HepG2 (cell line): ENCODE measurements around the gene HAGH. TPM values are rescaled to one million over a fixed set of nuclear protein-coding genes. Genes with fewer than 3 reads are reported as not detected.

Source experiments
- AHDC1 ChIP-seq: sonication (generic); formaldehyde crosslinking; IDR thresholded peaks from 2 replicates; pipeline ENCODE4 v1.5.1; 2020; ENCODE audit warnings: mild to moderate bottlenecking, missing genetic modification reagents, borderline replicate concordance
- CEBPG ChIP-seq: IDR thresholded peaks from 2 replicates; pipeline ENCODE4 v1.6.1; 2016
- CREB1 ChIP-seq, 2 experiments: fragments of 450-650 bp in 1 of 2; IDR thresholded peaks; 2 replicates each; pipeline ENCODE4 v1.6.1; 2016 to 2017; ENCODE audit warnings: control low read depth in 1 of 2, mild to moderate bottlenecking in 1 of 2, missing compliant biosample characterization in 1 of 2, missing genetic modification characterization in 1 of 2
- CREM ChIP-seq, 2 experiments: sonication (generic) in 1 of 2; formaldehyde crosslinking in 1 of 2; IDR thresholded peaks; 2 replicates each; pipeline versions ENCODE4 v1.4.0 to v1.6.1; 2016 to 2020; ENCODE audit warnings: antibody characterized with exemption in 1 of 2, mild to moderate bottlenecking in 1 of 2, missing genetic modification reagents in 1 of 2
- DMAP1 ChIP-seq: IDR thresholded peaks from 2 replicates; pipeline ENCODE4 v1.6.1; 2016
- HDAC6 ChIP-seq: fragments of 200-600 bp; sonication (generic); IDR thresholded peaks from 2 replicates; pipeline ENCODE4 v1.7.0; 2017; ENCODE audit warnings: mild to moderate bottlenecking, antibody characterized with exemption, low read length, low read depth
- IRF1 ChIP-seq: sonication (generic); formaldehyde crosslinking; IDR thresholded peaks from 2 replicates; pipeline ENCODE4 v1.4.0; 2020; ENCODE audit warnings: low read depth, mild to moderate bottlenecking, missing genetic modification reagents
- MEF2D ChIP-seq: sonication (generic); formaldehyde crosslinking; IDR thresholded peaks from 2 replicates; pipeline ENCODE4 v1.5.1; 2020; ENCODE audit warnings: mild to moderate bottlenecking, missing genetic modification reagents
- ZBTB20 ChIP-seq: sonication (generic); formaldehyde crosslinking; IDR thresholded peaks from 2 replicates; pipeline ENCODE4 v1.8.1; 2023; ENCODE audit warnings: missing genetic modification reagents, low read depth, mild to moderate bottlenecking, borderline replicate concordance
- ZBTB37 ChIP-seq: sonication (generic); formaldehyde crosslinking; IDR thresholded peaks from 2 replicates; pipeline ENCODE4 v1.4.0; 2020; ENCODE audit warnings: mild to moderate bottlenecking, missing genetic modification reagents
- ZFP91 ChIP-seq: sonication (generic); formaldehyde crosslinking; IDR thresholded peaks from 2 replicates; pipeline ENCODE4 v1.9.0; 2022; ENCODE audit warnings: missing genetic modification reagents, mild to moderate bottlenecking, borderline replicate concordance
- ZNF12 ChIP-seq: sonication (generic); formaldehyde crosslinking; IDR thresholded peaks from 2 replicates; pipeline ENCODE4 v1.5.0; 2020; ENCODE audit warnings: missing genetic modification reagents
- ZNF570 ChIP-seq: sonication (generic); formaldehyde crosslinking; IDR thresholded peaks from 2 replicates; pipeline ENCODE4 v1.4.0; 2020; ENCODE audit warnings: mild to moderate bottlenecking, missing genetic modification reagents, borderline replicate concordance
- ZNF776 ChIP-seq: sonication (generic); formaldehyde crosslinking; IDR thresholded peaks from 2 replicates; pipeline ENCODE4 v1.4.0; 2020; ENCODE audit warnings: mild to moderate bottlenecking, missing genetic modification reagents
- ZNF878 ChIP-seq: sonication (generic); formaldehyde crosslinking; IDR thresholded peaks from 2 replicates; pipeline ENCODE4 v1.8.1; 2023; ENCODE audit warnings: mild to moderate bottlenecking, missing genetic modification reagents, moderate library complexity
- polyA plus RNA-seq, 8 experiments: library from polyadenylated mRNA; depleted of rRNA in 3 of 8; stranded (reverse) in 7 of 8; unstranded in 1 of 8; fragments of >200 nt; fragmentation: Illumina TruSeq in 4 of 8; extraction: Trizol in 4 of 8; gene quantifications; 2 replicates each; pipeline versions ENCODE4 v1.2.1 to v1.2.3, GENCODE V29; 2011 to 2016; ENCODE audit warnings: low read depth in 4 of 8, missing spikeins in 1 of 8, mixed read lengths in 1 of 8; ENCODE audit not compliant: insufficient read depth in 1 of 8
- total RNA-seq, 5 experiments: library from RNA; depleted of rRNA; stranded (reverse); fragments of >200 nt; fragmentation: Illumina TruSeq; extraction: Trizol; gene quantifications; 2 replicates each; pipeline ENCODE4 v1.2.3, GENCODE V29; 2016; ENCODE audit warnings: low read depth in 1 of 5

Gene HAGH
- total and polyA plus RNA-seq, 2 of the 13 experiments (the other 11 are each of a cell fraction or from before 2014, with no cell fraction given) = 70.4 to 95.4 TPM

GRCh38 chr16:1828645-1829410 lies 2.2 kb upstream of the HAGH start (continued):
- TF ChIP-seq AHDC1 (CRISPR knock-in tag) (peak; percentile 66; the same call in 1 of the 2 replicates), IRF1 (CRISPR knock-in tag) (no peak), CREB1 (IDR thresholded peaks at IDR 0.05) (no peak), CREB1 (CRISPR knock-in tag; IDR thresholded peaks at IDR 0.05) (peak; percentile 55), ZNF570 (CRISPR knock-in tag) (no peak), HDAC6 (no peak), DMAP1 (CRISPR knock-in tag) (0 out of 2 replicates have a peak, but pooled peaks have one; percentile 51), ZBTB20 (CRISPR knock-in tag) (peak; percentile 78), ZFP91 (CRISPR knock-in tag) (no peak), ZBTB37 (no peak), ZNF776 (CRISPR knock-in tag) (no peak), ZNF12 (CRISPR knock-in tag) (no peak), CREM (IDR thresholded peaks at IDR 0.05) (peak; percentile 71; the same call in 1 of the 2 replicates), CREM (CRISPR knock-in tag; IDR thresholded peaks at IDR 0.05) (no peak), MEF2D (CRISPR knock-in tag) (peak; percentile 67), CEBPG (CRISPR knock-in tag) (no peak), ZNF878 (CRISPR knock-in tag) (no peak)
